T-helper 22 cell (primary cell): ENCODE data around the gene PDE7B.

Experiments used
- DNase-seq: peaks from one replicate; pipeline ENCODE4 v3.0.0-alpha.2; 2020; ENCODE audit warnings: low read depth

The PDE7B gene

GRCh38 chr6:135937106-135937505 lies 85.6 kb downstream of the PDE7B start:
- no peak for DNase-seq

DNA sequence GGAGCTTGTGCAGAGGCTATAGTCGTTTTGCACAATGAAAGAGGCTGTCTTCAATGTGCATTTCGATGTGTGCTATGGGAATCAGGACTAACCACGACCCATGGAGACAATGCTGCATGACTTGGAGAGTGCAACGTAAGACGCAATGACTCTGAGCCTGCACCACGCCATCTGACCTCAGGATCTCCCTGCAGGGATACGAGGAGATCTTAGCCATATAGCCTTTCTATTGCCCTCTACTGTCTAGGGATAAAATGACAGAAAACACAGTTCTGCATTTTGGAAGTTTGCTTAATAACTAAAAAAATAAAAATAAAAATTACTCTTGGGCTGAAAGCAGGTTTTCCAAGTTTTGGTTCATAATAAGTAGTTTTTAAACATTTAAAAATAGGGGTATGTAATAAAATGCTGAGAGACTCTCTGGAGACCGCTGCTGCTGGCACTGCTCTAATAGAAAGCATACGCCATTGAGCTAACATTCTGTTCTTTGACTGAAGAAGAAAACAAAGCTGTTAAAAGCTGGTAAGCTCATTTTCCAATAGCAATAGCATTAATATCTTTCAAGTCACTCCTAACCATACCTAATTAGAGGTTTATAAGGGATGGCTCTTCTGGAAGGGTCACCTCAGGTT lies 87.2 kb downstream of the PDE7B start:
- DNase-seq, result no peak

GRCh38 chr6:135939208-135939591 lies 87.7 kb downstream of the PDE7B start:
- DNase-seq, result no peak

- no peak for DNase-seq
These were observed 89.2 kb downstream of the PDE7B start for GRCh38 chr6:135940616-135941167.

- no peak for DNase-seq
These were observed 89.9 kb downstream of the PDE7B start for GRCh38 chr6:135941275-135942025.

DNA sequence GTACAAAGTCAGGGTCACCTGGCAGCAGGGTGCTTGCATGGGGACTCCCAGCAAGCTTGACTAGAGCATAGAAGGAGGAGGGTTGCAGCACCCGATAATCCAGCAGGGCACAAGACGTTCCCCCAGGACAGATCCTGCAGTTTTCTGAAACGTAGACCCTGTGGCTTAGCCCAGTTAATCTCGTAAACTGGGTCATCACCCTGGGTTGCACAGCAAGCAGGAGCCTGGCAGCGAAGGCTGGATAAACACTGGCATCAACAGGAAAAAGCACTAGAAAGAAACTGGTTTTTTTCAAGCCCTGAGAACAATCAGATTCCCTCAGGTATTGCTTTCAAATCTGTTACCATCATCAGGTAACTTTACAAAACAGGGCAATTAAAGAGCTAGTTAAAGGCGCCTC lies 92.6 kb downstream of the PDE7B start:
- DNase-seq, result no peak

GRCh38 chr6:135946674-135947073 lies 95.2 kb downstream of the PDE7B start:
- DNase-seq, result no peak

GRCh38 chr6:135950669-135951068 lies 99.2 kb downstream of the PDE7B start:
- DNase-seq, result no peak

- no peak for DNase-seq
These were observed 99.7 kb downstream of the PDE7B start for GRCh38 chr6:135951169-135951568.

GRCh38 chr6:135953818-135954217 lies 102.3 kb downstream of the PDE7B start:
- no peak for DNase-seq

- no peak for DNase-seq
These were observed 103.6 kb downstream of the PDE7B start for GRCh38 chr6:135955099-135955498.

DNA sequence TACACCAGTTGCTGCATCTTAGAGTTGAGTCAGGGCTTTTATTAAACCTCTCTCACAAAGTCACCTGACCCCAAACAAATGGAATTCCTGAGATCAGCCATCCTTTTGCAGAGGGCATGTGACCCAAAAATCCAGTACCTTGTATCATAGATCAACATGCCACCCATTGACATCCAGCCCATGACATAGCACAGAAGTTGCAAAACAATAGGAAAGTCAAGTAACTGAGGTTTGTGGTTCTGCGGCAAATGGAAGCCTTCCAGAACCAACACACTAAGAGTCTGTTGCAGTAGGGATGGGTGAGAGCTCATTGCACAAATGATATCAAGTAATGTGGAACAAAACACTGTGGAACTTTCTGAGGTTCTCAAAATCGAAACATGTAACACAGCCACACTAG lies 111.2 kb downstream of the PDE7B start:
- DNase-seq, result no peak

DNA sequence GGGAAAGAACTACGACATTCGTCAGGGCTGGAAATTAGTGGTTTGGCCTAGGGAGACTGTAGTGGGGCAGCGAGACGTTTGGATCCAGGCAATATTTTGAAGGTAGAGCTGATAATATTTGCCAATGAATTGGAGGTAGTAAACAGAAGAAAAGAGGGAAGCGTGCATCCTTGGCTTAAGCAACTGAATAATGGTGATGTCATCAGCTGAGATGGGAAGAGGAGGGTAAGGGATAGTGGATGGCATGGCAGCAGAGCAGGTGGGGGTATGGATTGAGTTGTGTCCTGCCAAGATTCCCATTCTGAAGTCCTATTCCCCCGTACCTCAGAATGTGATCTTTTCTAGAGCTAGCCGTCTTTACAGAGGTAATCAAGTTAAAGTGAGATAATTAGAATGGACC lies 119.2 kb downstream of the PDE7B start:
- no peak for DNase-seq

DNA sequence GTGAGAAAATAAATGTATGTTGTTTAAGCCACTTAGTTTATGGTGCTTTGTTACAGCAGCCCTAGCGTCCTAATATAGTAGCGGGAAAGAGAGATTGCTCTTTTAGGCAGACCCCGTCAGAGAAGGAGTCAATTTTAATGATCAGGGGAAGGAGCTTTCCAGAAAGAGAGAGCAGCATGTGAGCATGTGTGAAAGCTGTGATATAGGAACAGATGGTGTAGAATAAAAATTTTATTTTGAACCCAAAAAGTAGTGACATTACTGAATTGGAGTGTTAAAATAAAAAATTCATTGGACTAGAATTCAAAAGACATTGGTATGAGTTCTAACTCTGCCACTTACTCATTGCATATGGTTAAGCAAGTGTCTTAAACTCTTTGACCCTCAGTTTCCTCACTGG lies 119.8 kb downstream of the PDE7B start:
- DNase-seq, result no peak

- no peak for DNase-seq
These were observed 120.6 kb downstream of the PDE7B start for GRCh38 chr6:135972150-135972549.

DNA sequence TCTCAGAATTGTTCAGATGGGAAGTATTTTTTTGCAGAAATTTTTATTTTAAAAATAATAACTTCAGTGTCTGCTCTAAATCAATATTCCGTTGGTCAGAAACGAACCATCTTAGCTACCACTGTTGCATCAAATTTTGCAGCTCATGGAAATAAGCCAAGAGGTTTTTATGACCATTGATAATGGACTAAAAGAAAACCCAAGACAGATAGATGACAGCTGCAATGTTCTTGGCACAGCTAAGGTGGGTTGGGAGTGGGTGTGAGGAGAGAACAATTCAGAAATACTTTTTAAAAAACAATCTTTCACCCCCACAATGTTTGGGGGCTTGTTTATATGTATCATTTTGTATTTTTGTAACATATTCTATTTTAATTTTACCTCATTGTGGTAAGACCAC lies 121.1 kb downstream of the PDE7B start:
- DNase-seq, result no peak

DNA sequence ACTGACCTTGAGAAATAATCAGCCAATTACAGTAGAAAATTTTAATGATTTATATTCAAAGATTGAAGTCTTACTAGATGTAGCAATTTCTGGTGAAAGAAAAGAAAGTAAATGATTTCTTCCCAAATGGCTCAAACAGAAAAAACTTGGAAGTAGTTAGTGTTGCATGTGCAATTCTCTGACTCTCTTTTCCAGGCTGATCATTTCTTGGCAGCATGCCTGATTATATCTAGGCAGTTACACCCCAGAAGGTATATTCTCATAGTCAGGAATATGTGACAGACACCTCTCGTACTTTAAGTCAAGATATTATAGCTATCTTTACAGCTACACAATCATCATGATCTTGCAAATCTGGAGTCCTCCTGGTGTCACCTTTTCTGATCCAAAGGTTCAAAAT lies 122.9 kb downstream of the PDE7B start:
- no peak for DNase-seq

GRCh38 chr6:135976585-135976984 lies 125.1 kb downstream of the PDE7B start:
- no peak for DNase-seq

GRCh38 chr6:135983093-135983492 lies 131.6 kb downstream of the PDE7B start:
- DNase-seq, result no peak

DNA sequence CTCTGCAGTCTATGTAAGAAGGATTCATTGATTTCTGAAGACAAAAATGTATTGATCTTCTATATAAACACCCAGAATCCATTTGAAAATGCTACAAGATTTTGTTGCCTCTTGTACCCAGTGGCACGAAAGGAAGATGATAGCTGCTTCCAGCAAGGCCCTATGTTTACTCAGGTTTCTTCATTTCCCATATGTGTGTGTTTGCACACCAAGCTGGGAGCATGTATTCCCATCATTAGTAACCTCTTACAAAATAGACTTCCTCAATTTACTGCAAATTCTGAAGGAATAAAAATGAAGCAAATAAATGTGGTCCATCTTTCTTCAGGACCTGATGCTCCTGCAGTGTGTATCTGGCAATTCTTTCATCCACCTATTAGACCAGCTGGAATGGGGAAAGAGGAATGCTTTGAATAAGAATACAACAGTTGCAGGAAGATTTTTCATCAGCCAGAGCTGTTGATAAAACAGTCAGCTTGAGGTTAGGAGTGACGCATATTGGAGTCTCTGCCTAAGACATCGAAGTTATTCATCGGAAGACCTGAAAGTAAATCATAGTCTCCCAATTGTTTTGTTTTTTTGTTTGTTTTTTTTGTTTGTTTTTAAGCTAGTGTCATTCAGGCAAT lies 132.3 kb downstream of the PDE7B start:
- no peak for DNase-seq

DNA sequence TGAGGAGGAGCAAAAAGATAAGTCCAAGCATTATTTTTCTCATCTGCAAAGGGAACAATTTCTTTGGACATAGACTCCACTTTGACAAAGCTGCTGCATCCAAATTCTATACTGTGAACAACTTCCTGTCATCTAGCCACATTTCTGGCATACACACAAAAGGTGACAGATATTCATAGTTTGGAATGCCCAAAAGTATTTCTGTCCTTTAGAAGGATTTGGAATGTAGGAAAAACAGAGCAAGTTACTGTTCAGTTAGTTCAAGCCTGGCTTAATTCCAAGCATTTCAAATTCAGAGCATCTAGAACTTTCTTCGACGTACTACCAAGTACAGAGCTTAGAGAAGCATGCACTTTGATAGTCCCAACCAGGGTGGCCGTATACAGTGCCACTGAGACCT lies 134.0 kb downstream of the PDE7B start:
- no peak for DNase-seq

DNA sequence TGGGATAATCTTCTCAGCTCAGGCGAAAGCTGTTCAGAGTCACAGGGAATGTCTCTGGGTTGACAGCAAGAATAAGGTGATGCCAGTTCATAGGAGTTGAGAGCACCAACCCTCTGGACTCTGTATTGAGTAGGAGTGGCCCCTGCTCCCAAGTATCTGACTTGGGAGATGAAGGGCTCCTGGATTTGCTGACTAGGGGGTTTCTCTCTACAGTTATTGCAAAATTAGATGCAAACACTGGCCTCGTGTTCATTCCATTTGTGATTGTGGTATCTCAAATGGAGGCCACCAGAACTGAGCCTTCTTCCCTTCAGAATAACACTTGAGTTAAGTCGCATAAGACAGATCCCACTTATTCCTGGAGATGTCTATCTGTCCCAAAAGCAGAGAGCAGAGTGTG lies 135.7 kb downstream of the PDE7B start:
- DNase-seq, result no peak

DNA sequence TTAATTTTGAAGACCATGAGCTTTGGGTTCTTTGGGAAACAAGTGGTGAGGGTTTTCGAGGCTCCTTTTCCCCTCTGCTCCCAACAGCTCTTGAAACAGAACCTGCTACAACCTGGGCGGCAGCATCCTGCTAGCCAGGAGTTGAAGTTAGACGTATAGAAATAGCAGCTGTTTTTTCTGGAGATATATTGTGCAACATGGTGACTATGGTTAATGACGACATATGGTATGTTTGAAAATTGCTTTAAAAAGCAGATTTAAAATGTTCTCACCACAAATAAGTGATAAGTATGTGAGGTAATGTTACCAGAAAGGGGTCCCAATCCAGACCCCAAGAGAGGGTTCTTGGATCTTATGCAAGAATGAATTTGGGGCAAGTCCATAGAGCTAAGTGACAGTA lies 138.9 kb downstream of the PDE7B start:
- DNase-seq, result no peak
